NT2/D1 (cell line): ENCODE measurements around the gene WDR1.

Experiments
- SUZ12 ChIP-seq: IDR thresholded peaks from 2 replicates; pipeline ENCODE4 v1.6.1; 2011; ENCODE audit not compliant: insufficient read length, insufficient read depth; ENCODE audit errors: extremely low read depth
- YY1 ChIP-seq: IDR thresholded peaks from 2 replicates; pipeline ENCODE4 v1.6.1; 2011; ENCODE audit not compliant: insufficient read length, insufficient read depth
- ZNF274 ChIP-seq: IDR thresholded peaks from 2 replicates; pipeline ENCODE4 v1.6.1; 2011; ENCODE audit warnings: mild to moderate bottlenecking, low read depth, low read length

DNA sequence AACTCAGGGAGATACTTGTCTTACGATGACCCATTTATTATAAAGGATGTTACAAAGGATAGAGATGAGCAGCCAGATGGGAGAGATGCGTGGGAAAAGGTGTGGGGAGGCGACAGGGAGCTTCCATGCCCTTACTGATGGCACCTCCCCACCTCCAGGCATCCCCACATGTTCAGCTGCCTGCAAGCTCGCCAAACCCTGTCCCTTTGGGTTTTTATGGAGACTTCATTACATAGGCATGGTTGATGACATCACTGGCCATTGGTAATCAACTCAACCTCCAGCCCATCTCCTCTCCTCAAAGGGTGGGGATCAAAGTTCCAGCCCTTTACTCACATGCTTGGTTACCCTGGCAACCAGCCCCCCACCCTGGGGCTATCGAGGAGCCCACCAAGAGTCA, 65.9 kb downstream of the WDR1 start:
- no peak for TF ChIP-seq YY1
- TF ChIP-seq ZNF274: no peak
- no peak for TF ChIP-seq SUZ12
